CD4-positive, CD25-positive, alpha-beta regulatory T cell (primary cell): ENCODE data around the gene RNFT2. TPM values are rescaled to one million over a fixed set of nuclear protein-coding genes. Genes with fewer than 3 reads are reported as not detected.

Experiments
- ATAC-seq, 2 donors: fragments of 150-1000 bp; cut with Tn5 transposase; one replicate each; pipeline ENCODE4 v1.10.0; 2021; ENCODE audit warnings: low read depth in 2 of 2, moderate number of reproducible peaks in 2 of 2, moderate library complexity in 1 of 2
- DNase-seq, 3 donors: peaks; one replicate each; pipeline versions ENCODE4 v3.0.0 to v3.0.0-alpha.2; 2012 to 2022; ENCODE audit warnings: mixed read lengths in 1 of 3
- H3K27ac ChIP-seq: one replicate; pipeline ENCODE4 v1.7.0; 2013; ENCODE audit warnings: mild to moderate bottlenecking, low read length; ENCODE audit not compliant: insufficient read depth, poor library complexity, severe bottlenecking
- H3K27me3 ChIP-seq: one replicate; pipeline ENCODE4 v1.7.0; 2013; ENCODE audit warnings: low read length; ENCODE audit not compliant: control insufficient read depth, insufficient read depth
- H3K36me3 ChIP-seq: one replicate; pipeline ENCODE4 v1.7.0; 2013; ENCODE audit warnings: mild to moderate bottlenecking, low read length, moderate library complexity; ENCODE audit not compliant: control insufficient read depth, insufficient read depth
- H3K4me1 ChIP-seq: 2 replicates; pipeline ENCODE4 v1.7.0; 2013; ENCODE audit warnings: mild to moderate bottlenecking, low read length; ENCODE audit not compliant: insufficient read depth, control insufficient read depth, poor library complexity, severe bottlenecking
- H3K4me3 ChIP-seq: one replicate; pipeline ENCODE4 v1.7.0; 2013; ENCODE audit warnings: low read depth, mild to moderate bottlenecking, low read length, moderate library complexity
- H3K9me3 ChIP-seq, 2 experiments: 1 replicate in 1 of 2; 2 replicates in 1 of 2; pipeline ENCODE4 v1.7.0; 2013; ENCODE audit warnings: low read length in 2 of 2, mild to moderate bottlenecking in 1 of 2, moderate library complexity in 1 of 2; ENCODE audit not compliant: control insufficient read depth in 2 of 2
- H3K27ac Mint-ChIP-seq, 3 donors: one replicate each; pipeline ENCODE4 v1.8.0; 2020 to 2022; ENCODE audit warnings: mild to moderate bottlenecking in 3 of 3, mixed read lengths in 3 of 3, moderate library complexity in 2 of 3
- H3K27me3 Mint-ChIP-seq: one replicate; pipeline ENCODE4 v1.8.0; 2022; ENCODE audit warnings: mild to moderate bottlenecking, mixed read lengths
- H3K36me3 Mint-ChIP-seq: one replicate; pipeline ENCODE4 v1.8.0; 2020; ENCODE audit warnings: mixed read lengths
- H3K4me1 Mint-ChIP-seq, 4 donors: one replicate each; pipeline ENCODE4 v1.8.0; 2020 to 2022; ENCODE audit warnings: mixed read lengths in 4 of 4, mild to moderate bottlenecking in 1 of 4
- H3K4me3 Mint-ChIP-seq, 4 donors: one replicate each; pipeline ENCODE4 v1.8.0; 2020 to 2022; ENCODE audit warnings: mild to moderate bottlenecking in 4 of 4, mixed read lengths in 4 of 4, moderate library complexity in 3 of 4
- H3K9me3 Mint-ChIP-seq, 7 donors: one replicate each; pipeline ENCODE4 v1.8.0; 2020 to 2022; ENCODE audit warnings: mixed read lengths in 7 of 7, mild to moderate bottlenecking in 3 of 7, moderate library complexity in 2 of 7
- polyA plus RNA-seq, 4 donors: library from polyadenylated mRNA; unstranded; fragments of 300-500 nt; fragmentation: Illumina TruSeq; gene quantifications; one replicate each; pipeline ENCODE4 v1.2.3, GENCODE V29; 2021
- total RNA-seq: library from RNA; stranded (reverse); gene quantifications from one replicate; pipeline ENCODE4 v1.2.3, GENCODE V29; 2022

The RNFT2 gene
- total and polyA plus RNA-seq, 5 donors from 2014 or later: 0.69 to 9.7 (median 2.2) TPM

- Histone ChIP-seq H3K36me3 (no peaks in the 10 kb centered on the region), H3K4me1 (no peaks in the 10 kb centered on the region), H3K27ac (no peak overlapping the region), H3K4me3 (no peak overlapping the region), H3K27me3 (peaks cover 19% of the 10 kb centered on the region), H3K9me3 (no peaks in the 10 kb centered on the region)
- peaks cover 0 to 6% (median 1%) of the 10 kb centered on the region in 4 donors for H3K4me1 Mint-ChIP-seq
- H3K9me3 Mint-ChIP-seq: peaks cover 0 to 3% (median 0%) of the 10 kb centered on the region in 7 donors
- H3K27me3 Mint-ChIP-seq: peaks cover 61% of the 10 kb centered on the region
- H3K36me3 Mint-ChIP-seq: no peaks in the 10 kb centered on the region
- H3K27ac Mint-ChIP-seq: no peak overlapping the region
- H3K4me3 Mint-ChIP-seq: no peak overlapping the region
- no peak for DNase-seq
- no peak for ATAC-seq
These were observed 149.1 kb downstream of the RNFT2 start for GRCh38 chr12:116887244-116887643.

- no peak overlapping the region for H3K27ac ChIP-seq
- Mint-ChIP-seq H3K9me3 (peaks cover 0 to 3% (median 0%) of the 10 kb centered on the region in 7 donors), H3K4me1 (no peaks in the 10 kb centered on the region), H3K36me3 (no peaks in the 10 kb centered on the region), H3K27ac (no peak overlapping the region), H3K4me3 (no peak overlapping the region), H3K27me3 (peaks cover 55% of the 10 kb centered on the region)
- no peaks in the 10 kb centered on the region for H3K9me3 ChIP-seq
- H3K4me1 ChIP-seq: no peaks in the 10 kb centered on the region
- peaks cover 13% of the 10 kb centered on the region for H3K27me3 ChIP-seq
- no peak for ATAC-seq
- H3K4me3 ChIP-seq: no peak overlapping the region
- no peaks in the 10 kb centered on the region for H3K36me3 ChIP-seq
- no peak for DNase-seq
These were observed 149.8 kb downstream of the RNFT2 start for GRCh38 chr12:116887897-116888296.

GRCh38 chr12:116890330-116890729 is 152.2 kb downstream of the RNFT2 start:
- H3K27me3 Mint-ChIP-seq: peaks cover 42% of the 10 kb centered on the region
- H3K4me3 ChIP-seq: no peak overlapping the region
- H3K9me3 Mint-ChIP-seq: peaks cover 0 to 3% (median 0%) of the 10 kb centered on the region in 7 donors
- peaks cover 5% of the 10 kb centered on the region for H3K27me3 ChIP-seq
- H3K4me3 Mint-ChIP-seq: no peak overlapping the region
- H3K27ac Mint-ChIP-seq: no peak overlapping the region
- H3K36me3 ChIP-seq: no peaks in the 10 kb centered on the region
- no peaks in the 10 kb centered on the region for H3K4me1 ChIP-seq
- no peak for ATAC-seq
- H3K27ac ChIP-seq: no peak overlapping the region
- H3K36me3 Mint-ChIP-seq: no peaks in the 10 kb centered on the region
- H3K4me1 Mint-ChIP-seq: no peaks in the 10 kb centered on the region
- H3K9me3 ChIP-seq: no peaks in the 10 kb centered on the region
- DNase-seq: no peak

- no peak overlapping the region for H3K27ac Mint-ChIP-seq
- Histone ChIP-seq H3K4me3 (no peak overlapping the region), H3K4me1 (no peaks in the 10 kb centered on the region), H3K36me3 (no peaks in the 10 kb centered on the region), H3K27me3 (peaks cover 6% of the 10 kb centered on the region), H3K27ac (no peak overlapping the region), H3K9me3 (no peaks in the 10 kb centered on the region)
- no peak for ATAC-seq
- H3K36me3 Mint-ChIP-seq: no peaks in the 10 kb centered on the region
- DNase-seq: no peak
- H3K4me1 Mint-ChIP-seq: no peaks in the 10 kb centered on the region
- peaks cover 0 to 3% (median 0%) of the 10 kb centered on the region in 7 donors for H3K9me3 Mint-ChIP-seq
- H3K27me3 Mint-ChIP-seq: peaks cover 40% of the 10 kb centered on the region
- H3K4me3 Mint-ChIP-seq: no peak overlapping the region
These were observed 152.9 kb downstream of the RNFT2 start for GRCh38 chr12:116891019-116891418.

- Histone ChIP-seq H3K4me1 (no peaks in the 10 kb centered on the region), H3K9me3 (no peaks in the 10 kb centered on the region), H3K4me3 (no peak overlapping the region), H3K27ac (no peak overlapping the region), H3K36me3 (no peaks in the 10 kb centered on the region), H3K27me3 (peaks cover 3% of the 10 kb centered on the region)
- Mint-ChIP-seq H3K27me3 (peaks cover 37% of the 10 kb centered on the region), H3K9me3 (peaks cover 0 to 3% (median 0%) of the 10 kb centered on the region in 7 donors), H3K27ac (no peak overlapping the region), H3K4me3 (no peak overlapping the region), H3K4me1 (no peaks in the 10 kb centered on the region), H3K36me3 (no peaks in the 10 kb centered on the region)
- ATAC-seq (no peak), DNase-seq (no peak)
These were observed 154.4 kb downstream of the RNFT2 start for GRCh38 chr12:116892349-116893140.

- Mint-ChIP-seq H3K4me3 (no peak overlapping the region), H3K9me3 (peaks cover 0 to 5% (median 0%) of the 10 kb centered on the region in 7 donors), H3K36me3 (no peaks in the 10 kb centered on the region), H3K4me1 (no peaks in the 10 kb centered on the region), H3K27ac (no peak overlapping the region), H3K27me3 (peaks cover 34% of the 10 kb centered on the region)
- Histone ChIP-seq H3K9me3 (no peaks in the 10 kb centered on the region), H3K36me3 (no peaks in the 10 kb centered on the region), H3K4me3 (no peak overlapping the region), H3K4me1 (no peaks in the 10 kb centered on the region), H3K27ac (no peak overlapping the region), H3K27me3 (peaks cover 6% of the 10 kb centered on the region)
- no peak for ATAC-seq
- DNase-seq: no peak
These were observed 156.8 kb downstream of the RNFT2 start for GRCh38 chr12:116894913-116895312.

GRCh38 chr12:116896411-116896924 is 158.4 kb downstream of the RNFT2 start:
- H3K4me3 ChIP-seq: no peak overlapping the region
- H3K36me3 Mint-ChIP-seq: no peaks in the 10 kb centered on the region
- no peaks in the 10 kb centered on the region for H3K4me1 Mint-ChIP-seq
- peaks cover 0 to 5% (median 0%) of the 10 kb centered on the region in 7 donors for H3K9me3 Mint-ChIP-seq
- H3K4me1 ChIP-seq: no peaks in the 10 kb centered on the region
- no peak overlapping the region for H3K27ac Mint-ChIP-seq
- H3K4me3 Mint-ChIP-seq: no peak overlapping the region
- DNase-seq (no peak), ATAC-seq (no peak)
- H3K36me3 ChIP-seq: no peaks in the 10 kb centered on the region
- H3K27ac ChIP-seq: no peak overlapping the region
- peaks cover 0 to under 1% of the 10 kb centered on the region in 2 experiments for H3K9me3 ChIP-seq
- peaks cover 50% of the 10 kb centered on the region for H3K27me3 Mint-ChIP-seq
- H3K27me3 ChIP-seq: peaks cover 6% of the 10 kb centered on the region

GRCh38 chr12:116897476-116897875 is 159.4 kb downstream of the RNFT2 start:
- peaks cover 54% of the 10 kb centered on the region for H3K27me3 Mint-ChIP-seq
- H3K27ac ChIP-seq: no peak overlapping the region
- ATAC-seq: no peak
- H3K4me3 Mint-ChIP-seq: no peak overlapping the region
- H3K4me1 Mint-ChIP-seq: no peaks in the 10 kb centered on the region
- H3K27ac Mint-ChIP-seq: no peak overlapping the region
- H3K4me1 ChIP-seq: no peaks in the 10 kb centered on the region
- no peaks in the 10 kb centered on the region for H3K36me3 ChIP-seq
- H3K36me3 Mint-ChIP-seq: no peaks in the 10 kb centered on the region
- DNase-seq: no peak
- H3K4me3 ChIP-seq: no peak overlapping the region
- peaks cover 0 to 5% (median 0%) of the 10 kb centered on the region in 7 donors for H3K9me3 Mint-ChIP-seq
- peaks cover 0 to 1% of the 10 kb centered on the region in 2 experiments for H3K9me3 ChIP-seq
- peaks cover 12% of the 10 kb centered on the region for H3K27me3 ChIP-seq
